ENCODE data around the gene SEBOX.

Gene SEBOX

GRCh38 chr17:28317099-28317965, 47.7 kb downstream of the SEBOX start:
- DNase-seq = no peak

- no peak for DNase-seq
Observed at GRCh38 chr17:28315846-28316705, 48.9 kb downstream of the SEBOX start.

GRCh38 chr17:28313841-28314240, 51.2 kb downstream of the SEBOX start:
- DNase-seq = no peak
